ENCODE measurements around the gene H2AZ1.

GRCh38 chr4:99918656-99919055 is 31.4 kb downstream of the H2AZ1 start:
- TF ChIP-seq CTCF (IDR thresholded peaks at IDR 0.05) (no peak), POLR2A (IDR thresholded peaks at IDR 0.05) (no peak)

Data from esophagus squamous epithelium (tissue), 4 donors.